Spleen (tissue), 7 donors: ENCODE data around the gene LINGO1.

Source experiments
- CTCF ChIP-seq, 11 experiments: fragments of 200-600 bp in 7 of 11; fragments of 450-650 bp in 4 of 11; sonication (generic) in 4 of 11; IDR thresholded peaks in 8 of 11; conservative IDR thresholded peaks in 3 of 11; 1 replicate in 7 of 11; 2 replicates in 4 of 11; pipeline versions ENCODE4 v1.4.0 to v1.8.0; 2016 to 2021; ENCODE audit warnings: antibody characterized with exemption in 11 of 11, inconsistent platforms in 4 of 11, mild to moderate bottlenecking in 1 of 11
- POLR2A ChIP-seq, 3 donors: fragments of 450-650 bp; IDR thresholded peaks; one replicate each; pipeline ENCODE4 v1.5.1; 2017; ENCODE audit warnings: antibody characterized with exemption in 3 of 3, mild to moderate bottlenecking in 1 of 3
- POLR2AphosphoS5 ChIP-seq, 3 donors: sonication (generic); formaldehyde crosslinking; IDR thresholded peaks; one replicate each; pipeline ENCODE4 v1.5.1; 2017; ENCODE audit warnings: antibody characterized with exemption in 3 of 3
- donor health status: DM: no; HTN: no; CAD: no; lungs with moderate emphysema.
- donor health status: DM: no; HTN: no; CAD: no.
- donor health status: DM: no; HTN: no; CAD: no.

GRCh38 chr15:77589839-77590238 is 42.9 kb downstream of the LINGO1 start:
- TF ChIP-seq CTCF (IDR thresholded peaks at IDR 0.05 in 8 of 11, conservative IDR thresholded peaks at IDR 0.05 in 3 of 11) (no peak), POLR2A (IDR thresholded peaks at IDR 0.05) (no peak), POLR2AphosphoS5 (IDR thresholded peaks at IDR 0.05) (no peak)
